Keratinocyte (primary cell): ENCODE measurements around the gene CHI3L2. TPM values are rescaled to one million over a fixed set of nuclear protein-coding genes. Genes with fewer than 3 reads are reported as not detected.

Experiments used
- DNase-seq: peaks from one replicate; pipeline ENCODE4 v3.0.0-alpha.2; 2011; ENCODE audit warnings: low read depth, missing footprints, low spot score
- FAIRE-seq: peaks from 2 replicates; lab custom pipeline; 2011; peaks lifted over from hg19 to GRCh38; lab: Jason Lieb, UNC
- H2AFZ ChIP-seq: 2 replicates; pipeline ENCODE4 v1.6.0; 2012; ENCODE audit warnings: low read length, control low read depth, inconsistent platforms; ENCODE audit not compliant: control insufficient read depth
- H3K27ac ChIP-seq: 2 replicates; pipeline ENCODE4 v1.5.1; 2011; ENCODE audit warnings: low read length; ENCODE audit not compliant: control insufficient read depth, insufficient read depth
- H3K27me3 ChIP-seq: 3 replicates; pipeline ENCODE4 v1.6.0; 2011; ENCODE audit warnings: low read length; ENCODE audit not compliant: control insufficient read depth, insufficient read depth; ENCODE audit errors: extremely low read depth
- H3K36me3 ChIP-seq, 2 experiments: 2 replicates in 1 of 2; 3 replicates in 1 of 2; pipeline ENCODE4 v1.5.1; 2011; ENCODE audit warnings: low read length in 2 of 2, mild to moderate bottlenecking in 1 of 2; ENCODE audit not compliant: control insufficient read depth in 2 of 2, insufficient read depth in 2 of 2; ENCODE audit errors: extremely low read depth in 1 of 2
- H3K4me1 ChIP-seq: 3 replicates; pipeline ENCODE4 v1.5.1; 2011; ENCODE audit warnings: low read length; ENCODE audit not compliant: control insufficient read depth, insufficient read depth; ENCODE audit errors: extremely low read depth
- H3K4me2 ChIP-seq: 3 replicates; pipeline ENCODE4 v1.6.0; 2011; ENCODE audit warnings: low read depth, low read length; ENCODE audit not compliant: control insufficient read depth, insufficient read depth; ENCODE audit errors: extremely low read depth
- H3K4me3 ChIP-seq, 3 experiments: fragments of 200-600 bp in 1 of 3; sonication (generic) in 1 of 3; 2 replicates in 2 of 3; 3 replicates in 1 of 3; pipeline ENCODE4 v1.5.1; 2011 to 2016; ENCODE audit warnings: low read length in 3 of 3, mild to moderate bottlenecking in 3 of 3, control low read depth in 2 of 3, inconsistent platforms in 1 of 3, low read depth in 1 of 3, mixed read lengths in 1 of 3, mixed run types in 1 of 3, moderate library complexity in 1 of 3; ENCODE audit not compliant: control insufficient read depth in 2 of 3, insufficient read depth in 2 of 3; ENCODE audit errors: extremely low read depth in 1 of 3
- H3K79me2 ChIP-seq: 2 replicates; pipeline ENCODE4 v1.6.0; 2012; ENCODE audit warnings: low read length; ENCODE audit not compliant: control insufficient read depth, insufficient read depth
- H3K9ac ChIP-seq: 3 replicates; pipeline ENCODE4 v1.6.0; 2011; ENCODE audit warnings: low read length; ENCODE audit not compliant: control insufficient read depth, insufficient read depth; ENCODE audit errors: extremely low read depth
- H3K9me1 ChIP-seq: 3 replicates; pipeline ENCODE4 v1.6.0; 2011; ENCODE audit warnings: low read length; ENCODE audit not compliant: control insufficient read depth, insufficient read depth; ENCODE audit errors: extremely low read depth
- H3K9me3 ChIP-seq: 2 replicates; pipeline ENCODE4 v1.5.1; 2012; ENCODE audit warnings: low read depth, low read length; ENCODE audit not compliant: control insufficient read depth
- H4K20me1 ChIP-seq: 3 replicates; pipeline ENCODE4 v1.6.0; 2011; ENCODE audit warnings: low read length; ENCODE audit not compliant: control insufficient read depth, insufficient read depth; ENCODE audit errors: extremely low read depth
- EZH2 ChIP-seq: IDR thresholded peaks from one replicate; pipeline ENCODE4 v1.6.1; 2012; ENCODE audit warnings: inconsistent platforms, mild to moderate bottlenecking, low read length, moderate library complexity
- dilution Hi-C: fragments of 300-500 bp; cut with MboI; formaldehyde crosslinking; loops from one replicate; pipeline ENCODE4 v1.7.0; 2020; ENCODE audit warnings: low sequenced_read_pairs; ENCODE audit not compliant: extremely low pct_ligation_motif_present
- polyA plus RNA-seq, 5 experiments: library from polyadenylated mRNA; depleted of rRNA in 3 of 5; stranded (reverse) in 3 of 5; stranded (forward) in 1 of 5; unstranded in 1 of 5; fragments of >200 nt; gene quantifications; 1 replicate in 1 of 5; 2 replicates in 3 of 5; 3 replicates in 1 of 5; pipeline versions ENCODE4 v1.2.1 to v1.2.3, GENCODE V29; 2011 to 2012; ENCODE audit warnings: missing spikeins in 2 of 5, low read depth in 1 of 5, low replicate concordance in 1 of 5
- TF ChIP-seq, protein P1 (sequence below), 3 experiments: IDR thresholded peaks in 1 of 3; conservative IDR thresholded peaks in 1 of 3; optimal IDR thresholded peaks in 1 of 3; 2 replicates in 2 of 3; 3 replicates in 1 of 3; pipeline versions ENCODE3 to v1.5.1; 2011; ENCODE audit warnings: low read length in 3 of 3, mild to moderate bottlenecking in 3 of 3, moderate library complexity in 2 of 3, control low read depth in 1 of 3, inconsistent platforms in 1 of 3; ENCODE audit not compliant: insufficient read depth in 2 of 3; ENCODE audit errors: extremely low read depth in 1 of 3

The CHI3L2 gene
- polyA plus RNA-seq, 1 donor (not counting 4 experiments of a cell fraction or from before 2014, with no cell fraction given): 2.5 TPM

DNA sequence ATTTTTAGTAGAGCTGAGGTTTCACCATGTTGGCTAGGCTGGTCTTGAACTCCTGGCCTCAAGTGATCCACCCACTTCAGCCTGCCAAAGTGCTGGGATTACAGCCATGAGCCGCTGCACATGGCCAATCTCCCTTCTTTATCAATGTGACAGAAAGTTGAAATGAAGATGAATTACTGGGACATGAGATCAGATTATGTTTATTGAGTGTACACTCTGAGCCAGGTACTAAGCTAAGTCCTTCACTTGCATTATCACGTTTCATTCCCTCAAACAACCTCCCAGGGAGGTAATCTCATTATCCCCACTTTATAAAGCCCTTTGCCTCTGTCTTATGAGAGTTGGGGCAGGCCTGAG is 6.3 kb upstream of the CHI3L2 start:
- no peak overlapping the region for H2AFZ ChIP-seq
- dilution Hi-C loops: no loop called here

DNA sequence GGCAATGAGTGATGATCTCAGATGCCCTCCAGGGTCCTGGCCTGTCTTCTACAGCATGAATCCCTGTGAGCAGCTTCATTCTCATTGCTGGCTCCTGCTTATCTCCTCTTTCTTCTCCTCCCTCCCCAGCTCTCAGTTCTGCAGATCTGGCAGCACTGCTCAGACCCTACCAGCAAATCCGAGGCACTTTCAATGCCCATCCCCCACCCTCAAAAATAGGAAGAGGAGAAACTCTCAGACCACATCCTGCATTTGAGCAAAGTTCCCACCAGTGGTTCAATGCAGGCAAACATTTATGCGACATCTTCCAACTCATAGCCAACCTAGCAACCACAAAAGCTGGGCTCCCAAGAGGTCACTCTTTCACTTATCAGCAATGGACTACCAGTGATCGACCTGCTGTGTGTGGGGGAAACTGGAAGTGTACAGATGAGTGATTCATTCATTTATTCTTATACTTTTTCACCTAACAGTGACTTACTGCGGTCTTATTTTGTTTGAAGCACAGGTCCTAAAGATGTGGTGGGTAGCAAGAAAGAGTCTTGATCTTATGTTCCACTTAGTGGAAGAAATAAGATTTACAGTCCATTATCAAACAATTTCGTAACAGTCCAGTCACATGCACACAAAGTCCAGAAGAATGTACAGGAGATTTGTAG is 5.8 kb upstream of the CHI3L2 start:
- H3K9me1 ChIP-seq: no peaks in the 10 kb centered on the region
- no peaks in the 10 kb centered on the region for H3K9me3 ChIP-seq
- no peak for FAIRE-seq
- no peak overlapping the region for H3K4me3 ChIP-seq
- H3K36me3 ChIP-seq: no peaks in the 10 kb centered on the region
- TF ChIP-seq, protein P1, sequence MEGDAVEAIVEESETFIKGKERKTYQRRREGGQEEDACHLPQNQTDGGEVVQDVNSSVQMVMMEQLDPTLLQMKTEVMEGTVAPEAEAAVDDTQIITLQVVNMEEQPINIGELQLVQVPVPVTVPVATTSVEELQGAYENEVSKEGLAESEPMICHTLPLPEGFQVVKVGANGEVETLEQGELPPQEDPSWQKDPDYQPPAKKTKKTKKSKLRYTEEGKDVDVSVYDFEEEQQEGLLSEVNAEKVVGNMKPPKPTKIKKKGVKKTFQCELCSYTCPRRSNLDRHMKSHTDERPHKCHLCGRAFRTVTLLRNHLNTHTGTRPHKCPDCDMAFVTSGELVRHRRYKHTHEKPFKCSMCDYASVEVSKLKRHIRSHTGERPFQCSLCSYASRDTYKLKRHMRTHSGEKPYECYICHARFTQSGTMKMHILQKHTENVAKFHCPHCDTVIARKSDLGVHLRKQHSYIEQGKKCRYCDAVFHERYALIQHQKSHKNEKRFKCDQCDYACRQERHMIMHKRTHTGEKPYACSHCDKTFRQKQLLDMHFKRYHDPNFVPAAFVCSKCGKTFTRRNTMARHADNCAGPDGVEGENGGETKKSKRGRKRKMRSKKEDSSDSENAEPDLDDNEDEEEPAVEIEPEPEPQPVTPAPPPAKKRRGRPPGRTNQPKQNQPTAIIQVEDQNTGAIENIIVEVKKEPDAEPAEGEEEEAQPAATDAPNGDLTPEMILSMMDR (optimal IDR thresholded peaks at IDR 0.05 in 1 of 3, IDR thresholded peaks at IDR 0.05 in 1 of 3, conservative IDR thresholded peaks at IDR 0.05 in 1 of 3; ENCODE audit: extremely low read depth in 1 of 3, insufficient read depth in 2 of 3, low read length in 3 of 3): no peak
- TF ChIP-seq EZH2: no peak
- no peaks in the 10 kb centered on the region for H3K79me2 ChIP-seq
- H3K4me1 ChIP-seq: peaks cover 21% of the 10 kb centered on the region
- dilution Hi-C loops: no loop called here
- H3K27me3 ChIP-seq: no peaks in the 10 kb centered on the region
- H2AFZ ChIP-seq: no peak overlapping the region
- DNase-seq: no peak
- H3K27ac ChIP-seq: no peak overlapping the region
- no peak overlapping the region for H3K9ac ChIP-seq
- H3K4me2 ChIP-seq: no peak overlapping the region
- no peaks in the 10 kb centered on the region for H4K20me1 ChIP-seq

More for the DNA sequence above, 6.3 kb upstream of the CHI3L2 start:
- no peaks in the 10 kb centered on the region for H3K36me3 ChIP-seq
- DNase-seq (no peak), FAIRE-seq (no peak)
- H3K27me3 ChIP-seq: no peaks in the 10 kb centered on the region
- H3K4me1 ChIP-seq: peaks cover 21% of the 10 kb centered on the region
- no peak overlapping the region for H3K4me3 ChIP-seq
- no peak overlapping the region for H3K4me2 ChIP-seq
- no peaks in the 10 kb centered on the region for H3K9me3 ChIP-seq
- no peak overlapping the region for H3K27ac ChIP-seq
- H3K79me2 ChIP-seq: no peaks in the 10 kb centered on the region
- TF ChIP-seq, protein P1 (optimal IDR thresholded peaks at IDR 0.05 in 1 of 3, IDR thresholded peaks at IDR 0.05 in 1 of 3, conservative IDR thresholded peaks at IDR 0.05 in 1 of 3; ENCODE audit: extremely low read depth in 1 of 3, insufficient read depth in 2 of 3, low read length in 3 of 3): no peak
- no peak for TF ChIP-seq EZH2
- no peak overlapping the region for H3K9ac ChIP-seq
- H4K20me1 ChIP-seq: no peaks in the 10 kb centered on the region
- H3K9me1 ChIP-seq: no peaks in the 10 kb centered on the region
